Left cardiac atrium (tissue), 4 donors: Measurements from ENCODE around the gene AK3. TPM values are rescaled to one million over a fixed set of nuclear protein-coding genes. Genes with fewer than 3 reads are reported as not detected.

Experiments
- ATAC-seq, 2 donors: fragments of 200-7000 bp; cut with Tn5 transposase; one replicate each; pipeline ENCODE4 v1.9.1; 2020; ENCODE audit warnings: mild to moderate bottlenecking in 2 of 2, moderate library complexity in 2 of 2
- DNase-seq: peaks from one replicate; pipeline ENCODE4 v3.0.0-alpha.2; 2020
- intact Hi-C, 2 donors: fragments of 100-400 bp; cut with DNase I; formaldehyde crosslinking; loops; one replicate each; pipeline versions ENCODE4 v1.14.1 to v1.15.1; 2022 to 2023
- total RNA-seq, 2 donors: library from RNA; stranded (reverse); fragmentation: NEBNext Ultra II Directional; extraction: Animal tissue kit (Norgen Biotek cat#: 25700); gene quantifications; one replicate each; pipeline ENCODE4 v1.2.1, GENCODE V29; 2021
- donor health status: DM: no; HTN: yes; CAD: no.
- donor health status: DM: no; HTN: yes; CAD: no; lungs with severe emphysema.
- donor health status: DM: yes; HTN: yes; CAD: no.
- donor health status: Dilated cardiomyopathy.

Gene AK3
- total RNA-seq, 2 donors from 2014 or later, result 91.1 to 98.8 TPM

DNA sequence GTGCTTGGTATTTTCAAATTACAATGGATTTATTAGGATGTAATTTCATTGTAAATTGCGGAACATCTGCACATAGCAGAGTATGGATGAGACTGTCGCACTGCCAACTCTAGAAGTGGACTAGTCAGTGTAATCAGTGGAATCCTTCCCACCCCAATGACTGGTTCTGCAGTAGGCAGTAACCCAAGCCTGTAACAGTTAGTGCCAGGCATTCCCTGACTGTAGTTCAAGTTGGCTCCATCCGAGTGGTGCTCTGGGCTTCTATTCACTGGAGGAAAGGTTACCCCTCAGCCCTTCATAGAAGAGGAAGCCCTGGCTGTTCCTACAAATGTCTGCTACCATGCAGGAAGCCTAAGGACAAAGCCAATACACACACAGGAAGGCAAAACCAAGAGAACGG is 23.2 kb downstream of the AK3 start:
- intact Hi-C loops, result no loop called here
- DNase-seq (no peak), ATAC-seq (peak in 1 of 2 donors; percentile 74)

- intact Hi-C loops, result no loop called here
- ATAC-seq (no peak), DNase-seq (no peak)
Observed at GRCh38 chr9:4716163-4716562, 24.8 kb downstream of the AK3 start.

GRCh38 chr9:4714266-4715016 is 26.6 kb downstream of the AK3 start:
- no peak for DNase-seq
- no peak for ATAC-seq
- intact Hi-C loops, result no loop called here

DNA sequence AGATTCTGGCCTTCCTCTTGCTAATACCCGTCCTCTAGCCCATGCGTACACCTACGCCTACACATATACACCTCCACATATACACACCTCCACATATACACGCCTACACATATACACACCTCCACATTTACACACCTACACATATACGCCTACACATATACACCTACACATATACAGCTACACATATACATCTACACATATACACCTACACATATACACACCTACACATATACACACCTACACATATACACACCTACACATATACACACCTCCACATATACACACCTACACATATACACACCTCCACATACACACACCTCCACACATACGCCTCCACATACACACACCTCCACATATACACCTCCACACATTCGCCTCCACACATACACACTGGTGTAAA is 27.2 kb downstream of the AK3 start:
- no peak for DNase-seq
- intact Hi-C loops, result no loop called here
- peak; percentile 15 to 49 for ATAC-seq

DNA sequence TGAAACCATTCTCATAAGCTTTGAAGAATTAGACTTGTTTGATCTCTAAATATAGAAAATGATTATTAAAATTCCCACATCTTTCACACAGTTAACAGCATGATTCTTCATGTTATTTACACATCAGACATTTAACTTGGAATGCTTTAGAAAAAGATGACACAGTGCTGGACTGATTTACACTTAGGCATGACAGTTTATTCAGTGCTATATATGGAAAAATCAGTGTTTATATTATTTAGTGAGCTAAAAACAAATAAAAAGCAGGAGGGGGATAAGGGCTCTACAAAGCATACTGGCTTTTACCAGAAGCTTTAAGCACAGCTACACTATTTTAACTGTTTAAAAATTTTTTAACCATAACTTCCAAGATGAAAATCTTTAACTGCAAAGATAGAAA is 31.6 kb downstream of the AK3 start:
- ATAC-seq (no peak), DNase-seq (no peak)
- intact Hi-C loops, result no loop called here

DNA sequence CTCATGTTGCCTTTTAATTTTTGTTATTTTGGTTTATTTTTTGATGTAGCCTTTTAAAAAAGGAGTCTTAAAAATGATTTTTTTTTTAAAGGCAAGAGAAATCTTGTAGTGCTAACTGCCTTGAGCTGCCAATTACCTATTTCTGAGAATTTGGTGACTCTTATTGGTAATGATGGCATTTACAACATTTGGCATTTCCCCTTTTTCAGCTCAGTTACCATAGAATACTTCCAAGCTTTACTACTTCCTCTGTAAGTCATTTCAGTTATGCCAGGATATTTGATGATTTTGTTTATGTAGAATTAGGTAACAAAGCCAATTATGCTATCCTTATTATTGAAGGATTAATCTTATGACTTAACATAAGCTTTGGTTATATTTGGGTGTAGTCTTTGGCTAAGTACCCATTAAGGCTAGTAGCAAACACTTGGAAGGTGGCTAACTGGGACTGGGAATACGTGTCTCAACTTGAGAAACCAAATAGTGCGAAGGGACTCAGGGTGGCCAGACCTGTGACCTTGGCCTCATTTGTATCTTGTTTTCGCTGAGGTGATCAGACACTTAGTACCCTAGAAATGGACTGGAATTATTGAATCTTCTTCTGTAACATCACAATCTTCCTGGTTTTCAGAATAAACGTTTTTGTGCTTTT is 33.9 kb downstream of the AK3 start:
- DNase-seq (no peak), ATAC-seq (no peak)

GRCh38 chr9:4706021-4706420 is 35.0 kb downstream of the AK3 start:
- intact Hi-C loops, result no loop called here
- no peak for DNase-seq
- no peak for ATAC-seq

More for the DNA sequence above, 33.9 kb downstream of the AK3 start:
- intact Hi-C loops, result no loop called here

DNA sequence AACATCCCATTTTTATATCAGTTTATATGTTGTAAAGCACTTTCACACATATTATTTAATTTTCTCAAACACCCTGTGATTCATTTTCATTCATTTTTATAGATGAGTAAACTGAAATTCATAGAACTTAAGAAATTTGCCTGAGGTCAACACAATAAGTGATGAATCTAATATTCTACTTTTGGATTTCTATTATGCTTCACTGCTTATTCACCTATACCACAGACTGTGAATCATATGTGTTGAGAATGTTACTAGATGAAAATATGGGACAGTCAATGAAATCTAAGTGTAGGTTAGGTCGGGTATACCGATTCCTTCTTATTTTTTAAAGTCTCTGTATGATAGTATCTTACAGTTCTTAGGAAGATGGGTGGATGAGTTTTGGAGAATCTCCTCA is 36.9 kb downstream of the AK3 start:
- DNase-seq, result no peak
- intact Hi-C loops, result no loop called here

DNA sequence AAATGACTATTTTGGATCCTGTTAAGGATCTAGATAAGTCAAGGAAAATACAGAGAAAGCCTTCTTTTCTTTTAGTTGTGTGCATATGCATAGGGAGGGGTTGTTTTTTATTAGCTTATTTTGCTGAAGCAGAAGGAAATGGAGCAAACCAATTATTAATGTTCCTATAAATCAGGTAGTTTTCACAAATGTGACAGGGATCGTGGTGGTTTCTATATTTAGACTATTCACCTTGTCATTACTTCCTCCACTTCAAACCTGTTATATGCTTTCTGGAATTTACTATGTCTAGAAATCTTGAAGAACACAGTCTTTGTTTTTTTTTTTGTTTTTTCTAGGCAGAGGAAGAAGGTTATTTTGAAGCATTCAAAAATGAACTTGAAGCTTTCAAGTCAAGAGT is 39.5 kb downstream of the AK3 start:
- no peak for ATAC-seq
- intact Hi-C loops, result no loop called here
- DNase-seq, result no peak

More for the DNA sequence above, 36.9 kb downstream of the AK3 start:
- ATAC-seq, result no peak

GRCh38 chr9:4700932-4701331 is 40.1 kb downstream of the AK3 start:
- DNase-seq (no peak), ATAC-seq (no peak)
- intact Hi-C loops, result no loop called here

GRCh38 chr9:4700091-4700490 is 40.9 kb downstream of the AK3 start:
- DNase-seq (no peak), ATAC-seq (no peak)
- intact Hi-C loops, result no loop called here

- intact Hi-C loops, result loop anchor here in 1 of 2 donors (5.0 kb wide), 1 partner anchor 36 kb away; no protein-coding TSS in a partner anchor
- ATAC-seq (no peak), DNase-seq (no peak)
Observed at GRCh38 chr9:4691795-4692194, 49.2 kb downstream of the AK3 start.

DNA sequence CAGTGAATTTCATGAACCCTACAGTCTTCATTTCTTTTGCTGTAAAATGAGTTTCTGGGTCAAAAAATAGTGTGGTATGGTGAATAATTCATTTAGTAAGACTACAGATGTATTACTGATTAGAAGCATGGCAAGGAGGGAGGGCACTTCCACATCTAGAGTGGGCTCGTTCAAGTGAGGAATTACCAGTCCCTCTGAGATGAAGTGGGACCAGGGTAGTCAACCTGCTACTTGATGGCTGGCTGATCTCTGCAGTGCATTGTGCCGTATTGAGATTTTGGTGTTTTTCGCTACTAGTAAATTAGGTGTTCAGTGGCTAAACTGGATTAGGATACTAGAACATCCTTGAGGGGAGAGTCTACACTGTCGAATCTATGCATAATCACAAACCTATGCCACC is 50.9 kb downstream of the AK3 start:
- DNase-seq (no peak), ATAC-seq (no peak)
- intact Hi-C loops, result loop anchor here in 1 of 2 donors (5.0 kb wide), 1 partner anchor 37 kb away; no protein-coding TSS in a partner anchor

- peak; percentile 29 to 39 for ATAC-seq
- intact Hi-C loops, result loop anchor here in 1 of 2 donors (5.0 kb wide), 1 partner anchor 38 kb away; no protein-coding TSS in a partner anchor
- DNase-seq, result no peak
Observed at GRCh38 chr9:4689687-4690104, 51.3 kb downstream of the AK3 start.

DNA sequence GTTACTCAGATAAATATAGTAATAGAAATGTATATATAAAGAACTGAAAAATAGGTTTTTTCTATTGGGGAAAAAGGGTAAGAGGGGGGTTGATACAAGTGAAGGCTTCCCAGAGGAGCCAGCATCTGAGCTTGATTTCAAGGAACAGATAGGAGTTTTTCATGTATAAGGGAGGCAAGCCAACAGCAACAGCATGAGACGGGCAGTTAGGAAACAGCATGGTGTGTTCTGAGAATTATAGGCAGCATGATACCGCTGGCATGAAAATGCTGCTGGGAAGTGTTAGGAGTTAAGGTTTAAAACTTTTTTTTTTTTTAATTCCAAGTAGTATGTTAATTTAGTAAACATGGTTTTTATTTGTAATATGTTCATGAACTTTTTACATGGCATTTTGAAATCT is 52.0 kb downstream of the AK3 start:
- intact Hi-C loops, result no loop called here

GRCh38 chr9:4686584-4686983 is 54.4 kb downstream of the AK3 start:
- intact Hi-C loops, result no loop called here

More for the DNA sequence above, 52.0 kb downstream of the AK3 start:
- DNase-seq (no peak), ATAC-seq (peak in 1 of 2 donors; percentile 43)

GRCh38 chr9:4686112-4686511 is 54.9 kb downstream of the AK3 start:
- ATAC-seq, result peak in 1 of 2 donors; percentile 84
- intact Hi-C loops, result no loop called here
- DNase-seq, result no peak

More at GRCh38 chr9:4686584-4686983, 54.4 kb downstream of the AK3 start:
- ATAC-seq (no peak), DNase-seq (no peak)

DNA sequence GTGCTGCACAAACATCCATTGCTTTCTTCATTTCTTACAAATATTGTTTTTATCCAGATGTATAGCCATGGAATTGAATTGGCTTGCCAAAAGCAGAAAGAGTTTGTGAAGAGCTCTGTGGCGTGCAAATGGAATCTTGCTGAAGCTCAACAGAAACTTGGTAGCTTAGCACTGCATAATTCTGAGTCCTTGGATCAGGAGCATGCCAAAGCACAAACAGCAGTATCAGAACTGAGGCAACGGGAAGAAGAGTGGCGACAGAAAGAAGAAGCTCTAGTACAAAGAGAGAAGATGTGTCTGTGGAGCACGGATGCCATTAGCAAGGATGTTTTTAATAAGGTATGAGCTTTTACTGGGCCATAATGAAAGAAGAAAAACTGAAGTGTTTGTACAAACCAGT is 56.2 kb downstream of the AK3 start:
- DNase-seq, result no peak
- intact Hi-C loops, result loop anchor here in 1 of 2 donors (5.0 kb wide), 1 partner anchor 57 kb away; the partner anchor contains the start of gene AK3
- no peak for ATAC-seq

- ATAC-seq (no peak), DNase-seq (no peak)
- intact Hi-C loops, result loop anchor here in 1 of 2 donors (5.0 kb wide), 1 partner anchor 62 kb away; the partner anchor contains the start of gene AK3
Observed at GRCh38 chr9:4680750-4681149, 60.3 kb downstream of the AK3 start.

DNA sequence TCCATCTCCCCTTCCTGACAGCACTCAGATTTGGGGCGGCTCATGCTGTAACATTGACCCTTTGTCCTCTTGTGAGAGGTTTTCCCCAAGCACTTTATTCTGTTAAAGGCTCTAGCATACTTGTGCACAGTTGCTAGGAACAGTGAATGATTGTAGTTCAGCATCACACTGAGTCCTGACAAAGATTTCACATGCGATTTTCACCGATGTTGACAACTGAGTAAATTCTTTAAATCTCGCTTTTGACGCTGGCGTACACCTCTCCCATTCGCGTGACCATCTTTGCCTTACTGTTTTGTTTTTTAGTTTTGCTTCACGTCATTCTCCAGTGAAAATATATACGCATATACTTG is 60.9 kb downstream of the AK3 start:
- intact Hi-C loops, result loop anchor here in 1 of 2 donors (5.0 kb wide), 1 partner anchor 62 kb away; the partner anchor contains the start of gene AK3
- ATAC-seq, result no peak

More for the DNA sequence above, 60.9 kb downstream of the AK3 start:
- DNase-seq, result no peak
